Glomerular endothelial cell (primary cell): ENCODE data around the gene PTGR3. TPM values are rescaled to one million over a fixed set of nuclear protein-coding genes. Genes with fewer than 3 reads are reported as not detected.
A peak's percentile ranks its signal among the peaks of the same experiment; 100 is the strongest.

Experiments
- DNase-seq: peaks from one replicate; pipeline ENCODE4 v3.0.0-alpha.2; 2011; ENCODE audit warnings: low read depth, low spot score; ENCODE audit errors: extremely low read depth
- total RNA-seq: library from RNA; depleted of rRNA; stranded (reverse); fragments of >200 nt; gene quantifications from 2 replicates; pipeline ENCODE4 v1.2.3, GENCODE V29; 2015

The PTGR3 gene
- total RNA-seq, 1 donor from 2014 or later = 27.0 TPM

- no peak for DNase-seq
Observed at GRCh38 chr18:75216212-75216910, 7.4 kb upstream of the PTGR3 start.

GRCh38 chr18:75215663-75216062, 6.7 kb upstream of the PTGR3 start:
- no peak for DNase-seq

GRCh38 chr18:75214766-75215510, 6.0 kb upstream of the PTGR3 start:
- no peak for DNase-seq

- no peak for DNase-seq
Observed at GRCh38 chr18:75214332-75214690, 5.4 kb upstream of the PTGR3 start.

GRCh38 chr18:75213611-75214331, 4.8 kb upstream of the PTGR3 start:
- no peak for DNase-seq

GRCh38 chr18:75212751-75213090, 3.8 kb upstream of the PTGR3 start:
- DNase-seq = no peak

GRCh38 chr18:75211953-75212750, 3.2 kb upstream of the PTGR3 start:
- no peak for DNase-seq

- no peak for DNase-seq
Observed at GRCh38 chr18:75211626-75211952, 2.6 kb upstream of the PTGR3 start.

- DNase-seq = no peak
Observed at GRCh38 chr18:75211002-75211621, 2.2 kb upstream of the PTGR3 start.

- peak; percentile 58 for DNase-seq
Observed at GRCh38 chr18:75210274-75211001, 1.5 kb upstream of the PTGR3 start, which contains the start of gene TSHZ1. TSS of gene TSHZ1 (plus strand) at chr18:75210797. CDS start at chr18:75211877, 1,080 bp downstream.

- no peak for DNase-seq
Observed at GRCh38 chr18:75209951-75210258, 966 bp upstream of the PTGR3 start.

GRCh38 chr18:75208836-75209128, 157 bp downstream of the PTGR3 start:
- DNase-seq = no peak

GRCh38 chr18:75208155-75208835, 644 bp downstream of the PTGR3 start:
- no peak for DNase-seq

- DNase-seq = no peak
Observed at GRCh38 chr18:75207310-75208154, 1.4 kb downstream of the PTGR3 start.

- no peak for DNase-seq
Observed at GRCh38 chr18:75206452-75207309, 2.3 kb downstream of the PTGR3 start.

GRCh38 chr18:75205514-75206132, 3.3 kb downstream of the PTGR3 start:
- no peak for DNase-seq

GRCh38 chr18:75204732-75205513, 4.0 kb downstream of the PTGR3 start:
- no peak for DNase-seq
